GM12878 (cell line): ENCODE measurements around the gene MTMR3. TPM values are rescaled to one million over a fixed set of nuclear protein-coding genes. Genes with fewer than 3 reads are reported as not detected.

Experiments
- ATAC-seq: fragments of 200-7000 bp; cut with Tn5 transposase; 3 replicates; pipeline ENCODE4 v1.9.1; 2020; ENCODE audit warnings: mild to moderate bottlenecking, moderate library complexity
- BruUV-seq: library from RNA; stranded (reverse); fragments of 400-500 nt; replicated peaks from 2 replicates; lab custom pipeline; 2021; lab: Mats Ljungman, UMichigan
- CTCF ChIA-PET: fragments of 300-600 bp; sonication (Branson Sonifier 250); formaldehyde crosslinking; extraction: SDS; loops from one replicate; lab custom pipeline; 2021; ENCODE audit warnings: inconsistent platforms; lab: Yijun Ruan, JAX
- POLR2A ChIA-PET: fragments of 350-600 bp; formaldehyde crosslinking; extraction: SDS; loops from one replicate; lab custom pipeline; 2021; ENCODE audit warnings: inconsistent platforms; lab: Charles Lee
- RAD21 ChIA-PET: fragments of 300-600 bp; sonication (Branson Sonifier 250); formaldehyde crosslinking; loops from one replicate; lab custom pipeline; 2023; ENCODE audit warnings: antibody characterized with exemption; ENCODE audit not compliant: unreplicated experiment; lab: Charles Lee
- SMC1A ChIA-PET: fragments of 300-600 bp; sonication (Branson Sonifier 250); formaldehyde crosslinking; loops from one replicate; lab custom pipeline; 2023; ENCODE audit not compliant: unreplicated experiment, uncharacterized antibody; lab: Charles Lee
- DNase-seq: peaks from one replicate; pipeline ENCODE4 v3.0.0-alpha.2; 2011; ENCODE audit warnings: low read depth, low spot score
- FAIRE-seq: peaks from 3 replicates; lab custom pipeline; 2011; peaks lifted over from hg19 to GRCh38; lab: Jason Lieb, UNC
- H2AFZ ChIP-seq: 2 replicates; pipeline ENCODE4 v1.6.0; 2011; ENCODE audit warnings: low read depth, low read length, control low read depth; ENCODE audit not compliant: control insufficient read depth
- H3K27ac ChIP-seq: 2 replicates; pipeline ENCODE4 v1.5.1; 2011; ENCODE audit warnings: control low read depth; ENCODE audit not compliant: control insufficient read depth, insufficient read depth
- H3K27me3 ChIP-seq, 2 experiments: replicated peaks in 1 of 2; 2 replicates each; pipeline versions ENCODE4 v1.6.0 to v1.6.1; 2011; ENCODE audit warnings: low read length in 1 of 2; ENCODE audit not compliant: control insufficient read depth in 2 of 2, insufficient read depth in 2 of 2
- H3K36me3 ChIP-seq, 2 experiments: 2 replicates each; pipeline ENCODE4 v1.5.1; 2011; ENCODE audit warnings: low read length in 1 of 2; ENCODE audit not compliant: control insufficient read depth in 2 of 2, insufficient read depth in 2 of 2
- H3K4me1 ChIP-seq: 2 replicates; pipeline ENCODE4 v1.6.1; 2011; ENCODE audit warnings: mild to moderate bottlenecking, low read length, moderate library complexity, mixed read lengths; ENCODE audit not compliant: control insufficient read depth, insufficient read depth
- H3K4me2 ChIP-seq: 2 replicates; pipeline ENCODE4 v1.6.0; 2011; ENCODE audit warnings: control low read depth; ENCODE audit not compliant: control insufficient read depth, insufficient read depth
- H3K4me3 ChIP-seq: fragments of 200-600 bp; sonication (generic); 2 replicates; pipeline ENCODE4 v1.5.1; 2016
- H3K79me2 ChIP-seq: 2 replicates; pipeline ENCODE4 v1.6.0; 2011; ENCODE audit warnings: low read length; ENCODE audit not compliant: control insufficient read depth, insufficient read depth
- H3K9ac ChIP-seq: 2 replicates; pipeline ENCODE4 v1.8.0; 2011; ENCODE audit warnings: low read length, control low read depth, mixed read lengths; ENCODE audit not compliant: control insufficient read depth, insufficient read depth
- H3K9me3 ChIP-seq: replicated peaks from 3 replicates; pipeline ENCODE4 v1.5.1; 2011; ENCODE audit warnings: mild to moderate bottlenecking, low read length; ENCODE audit not compliant: control insufficient read depth, insufficient read depth
- H4K20me1 ChIP-seq: 2 replicates; pipeline ENCODE4 v1.6.0; 2011; ENCODE audit not compliant: control insufficient read depth, insufficient read depth
- CHD4 ChIP-seq: fragments of 200-600 bp; sonication (generic); IDR thresholded peaks from 2 replicates; pipeline ENCODE4 v1.6.1; 2016; ENCODE audit warnings: mild to moderate bottlenecking
- EP300 ChIP-seq, 2 experiments: fragments of 150-350 bp in 1 of 2; IDR thresholded peaks; 2 replicates each; pipeline ENCODE4 v1.6.1; 2011 to 2012; ENCODE audit warnings: low read depth in 2 of 2, low read length in 2 of 2, borderline replicate concordance in 1 of 2, improper control_type of control experiment in 1 of 2, inconsistent platforms in 1 of 2; ENCODE audit not compliant: control insufficient read depth in 1 of 2
- RAD21 ChIP-seq: IDR thresholded peaks from 2 replicates; pipeline ENCODE4 v1.6.1; 2011; ENCODE audit warnings: mild to moderate bottlenecking, low read depth, low read length, moderate library complexity; ENCODE audit not compliant: insufficient read depth
- WGBS: methylation state at CpG from one replicate; pipeline ENCODE4 v1.1.6; 2016; ENCODE audit warnings: low lambda C conversion rate; ENCODE audit not compliant: insufficient replicate concordance, insufficient coverage; ENCODE audit errors: missing lambda C conversion rate; 5-methylcytosine and 5-hydroxymethylcytosine counted together
- in situ Hi-C: fragments of 300-500 bp; cut with MboI; formaldehyde crosslinking; loops from 9 replicates; pipeline ENCODE4 v1.14.3; 2018; ENCODE audit warnings: mixed read lengths
- intact Hi-C: fragments of 100-400 bp; cut with micrococcal nuclease; formaldehyde crosslinking; loops from one replicate; pipeline ENCODE4 v1.14.2; 2022; ENCODE audit not compliant: unreplicated experiment
- polyA plus RNA-seq, 11 experiments: library from polyadenylated mRNA; depleted of rRNA in 4 of 11; unstranded in 6 of 11; stranded (reverse) in 5 of 11; fragments of >200 nt; fragmentation: Nextera tagmentation in 4 of 11; fragmentation: Illumina TruSeq in 1 of 11; extraction: Ambion mirVana in 4 of 11; extraction: Trizol in 1 of 11; gene quantifications; 1 replicate in 1 of 11; 2 replicates in 10 of 11; pipeline versions ENCODE4 v1.2.1 to v1.2.3, GENCODE V29; 2011 to 2016; ENCODE audit warnings: inconsistent platforms in 2 of 11, missing spikeins in 2 of 11, low read depth in 1 of 11
- total RNA-seq, 4 experiments: library from RNA; depleted of rRNA in 3 of 4; stranded (reverse); fragments of >200 nt in 3 of 4; fragmentation: Illumina TruSeq in 1 of 4; extraction: Trizol in 1 of 4; gene quantifications; 2 replicates each; pipeline versions ENCODE4 v1.2.1 to v1.2.3, GENCODE V29; 2013 to 2021
- TF ChIP-seq, protein P1 (sequence below): IDR thresholded peaks from 2 replicates; pipeline ENCODE4 v1.6.1; 2011; ENCODE audit warnings: low read depth, mild to moderate bottlenecking, low read length, moderate library complexity, borderline replicate concordance; ENCODE audit errors: extremely low read depth
- TF ChIP-seq, protein P2 (sequence below): fragments of 450-650 bp; IDR thresholded peaks from 2 replicates; pipeline ENCODE4 v1.6.1; 2017; ENCODE audit warnings: low read depth, mild to moderate bottlenecking, moderate library complexity
- TF ChIP-seq, protein P3 (sequence below): fragments of 450-650 bp; formaldehyde crosslinking; IDR thresholded peaks from 2 replicates; pipeline ENCODE4 v1.5.0; 2022; ENCODE audit warnings: mild to moderate bottlenecking, missing genetic modification characterization

MTMR3 gene
- total and polyA plus RNA-seq, 10 of the 15 experiments (the other 5 are each of a cell fraction or from before 2014, with no cell fraction given): 1.4 to 23.7 (median 10.6) TPM

DNA sequence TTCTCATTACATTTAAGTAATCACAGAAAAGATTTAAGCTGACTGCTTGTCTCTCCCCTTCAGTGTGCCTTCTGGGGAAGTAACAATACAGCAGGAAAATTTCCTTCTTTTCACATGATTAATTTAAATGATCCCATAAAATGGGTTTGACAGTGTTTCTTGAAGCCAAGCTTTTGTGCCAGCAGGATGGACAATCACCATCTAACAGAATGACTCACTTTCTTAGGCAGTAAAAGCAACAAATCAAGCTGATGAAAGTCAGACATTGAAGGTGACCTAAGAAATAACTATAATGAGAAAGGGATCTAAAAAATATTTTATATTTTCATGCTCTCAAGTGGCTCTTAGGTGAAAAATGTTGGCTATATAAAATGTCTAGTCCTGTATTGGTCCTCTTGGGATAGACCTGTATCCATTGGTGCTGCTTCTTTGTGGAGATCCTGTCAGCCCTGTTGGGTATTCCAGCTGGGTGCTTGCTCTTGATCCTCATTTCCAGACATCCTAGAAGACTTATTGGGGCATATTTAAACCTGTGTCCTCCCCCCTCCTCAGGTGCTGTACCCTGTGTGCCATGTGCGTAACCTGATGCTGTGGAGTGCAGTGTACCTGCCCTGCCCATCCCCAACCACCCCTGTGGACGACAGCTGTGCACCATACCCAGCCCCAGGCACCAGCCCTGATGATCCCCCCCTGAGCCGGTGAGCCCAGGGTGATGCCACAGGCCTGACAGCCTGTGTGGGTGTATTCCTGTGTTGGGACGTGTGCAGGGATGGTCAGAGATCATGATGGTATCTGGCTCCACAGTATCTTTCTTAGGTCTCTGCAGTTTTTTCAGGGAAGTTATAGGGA, 134.6 kb downstream of the MTMR3 start (continued):
- TF ChIP-seq EP300 (IDR thresholded peaks at IDR 0.05; ENCODE audit: borderline replicate concordance in 1 of 2, control insufficient read depth in 1 of 2, low read depth in 2 of 2, low read length in 2 of 2): no peak
- TF ChIP-seq RAD21: no peak
- TF ChIP-seq, protein P1, sequence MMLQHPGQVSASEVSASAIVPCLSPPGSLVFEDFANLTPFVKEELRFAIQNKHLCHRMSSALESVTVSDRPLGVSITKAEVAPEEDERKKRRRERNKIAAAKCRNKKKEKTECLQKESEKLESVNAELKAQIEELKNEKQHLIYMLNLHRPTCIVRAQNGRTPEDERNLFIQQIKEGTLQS: no peak

DNA sequence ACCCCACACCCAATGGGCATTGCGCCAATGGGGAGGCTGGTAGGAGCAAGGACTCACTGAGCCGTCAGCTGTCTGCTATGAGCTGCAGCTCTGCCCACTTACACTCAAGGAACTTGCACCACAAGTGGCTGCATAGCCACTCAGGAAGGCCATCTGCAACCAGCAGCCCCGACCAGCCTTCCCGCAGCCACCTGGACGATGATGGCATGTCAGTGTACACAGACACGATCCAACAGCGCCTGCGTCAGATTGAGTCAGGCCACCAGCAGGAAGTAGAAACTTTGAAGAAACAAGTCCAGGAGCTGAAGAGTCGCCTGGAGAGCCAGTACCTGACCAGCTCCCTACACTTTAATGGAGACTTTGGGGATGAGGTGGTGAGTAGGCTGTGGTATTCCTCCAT, 137.5 kb downstream of the MTMR3 start:
- CTCF ChIA-PET: no interaction called here
- SMC1A ChIA-PET: no interaction called here

More for the DNA sequence above, 137.5 kb downstream of the MTMR3 start:
- POLR2A ChIA-PET: no interaction called here
- DNase-seq (no peak), FAIRE-seq (no peak)
- 88% methylated on average over 9 of the region's 9 CpGs for WGBS
- H3K36me3 ChIP-seq: peaks cover 13 to 17% of the 10 kb centered on the region in 2 experiments
- RAD21 ChIA-PET: no interaction called here
- H3K9me3 ChIP-seq: no peaks in the 10 kb centered on the region
- H3K4me1 ChIP-seq: no peaks in the 10 kb centered on the region
- no peak overlapping the region for H2AFZ ChIP-seq
- BruUV-seq: no TSS peak
- intact Hi-C loops: no loop called here
- H3K4me3 ChIP-seq: no peak overlapping the region
- no peaks in the 10 kb centered on the region for H3K27me3 ChIP-seq
- H3K4me2 ChIP-seq: no peak overlapping the region
- H3K79me2 ChIP-seq: no peaks in the 10 kb centered on the region
- TF ChIP-seq, protein P2, sequence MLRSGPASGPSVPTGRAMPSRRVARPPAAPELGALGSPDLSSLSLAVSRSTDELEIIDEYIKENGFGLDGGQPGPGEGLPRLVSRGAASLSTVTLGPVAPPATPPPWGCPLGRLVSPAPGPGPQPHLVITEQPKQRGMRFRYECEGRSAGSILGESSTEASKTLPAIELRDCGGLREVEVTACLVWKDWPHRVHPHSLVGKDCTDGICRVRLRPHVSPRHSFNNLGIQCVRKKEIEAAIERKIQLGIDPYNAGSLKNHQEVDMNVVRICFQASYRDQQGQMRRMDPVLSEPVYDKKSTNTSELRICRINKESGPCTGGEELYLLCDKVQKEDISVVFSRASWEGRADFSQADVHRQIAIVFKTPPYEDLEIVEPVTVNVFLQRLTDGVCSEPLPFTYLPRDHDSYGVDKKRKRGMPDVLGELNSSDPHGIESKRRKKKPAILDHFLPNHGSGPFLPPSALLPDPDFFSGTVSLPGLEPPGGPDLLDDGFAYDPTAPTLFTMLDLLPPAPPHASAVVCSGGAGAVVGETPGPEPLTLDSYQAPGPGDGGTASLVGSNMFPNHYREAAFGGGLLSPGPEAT: no peak
- TF ChIP-seq, protein P3, sequence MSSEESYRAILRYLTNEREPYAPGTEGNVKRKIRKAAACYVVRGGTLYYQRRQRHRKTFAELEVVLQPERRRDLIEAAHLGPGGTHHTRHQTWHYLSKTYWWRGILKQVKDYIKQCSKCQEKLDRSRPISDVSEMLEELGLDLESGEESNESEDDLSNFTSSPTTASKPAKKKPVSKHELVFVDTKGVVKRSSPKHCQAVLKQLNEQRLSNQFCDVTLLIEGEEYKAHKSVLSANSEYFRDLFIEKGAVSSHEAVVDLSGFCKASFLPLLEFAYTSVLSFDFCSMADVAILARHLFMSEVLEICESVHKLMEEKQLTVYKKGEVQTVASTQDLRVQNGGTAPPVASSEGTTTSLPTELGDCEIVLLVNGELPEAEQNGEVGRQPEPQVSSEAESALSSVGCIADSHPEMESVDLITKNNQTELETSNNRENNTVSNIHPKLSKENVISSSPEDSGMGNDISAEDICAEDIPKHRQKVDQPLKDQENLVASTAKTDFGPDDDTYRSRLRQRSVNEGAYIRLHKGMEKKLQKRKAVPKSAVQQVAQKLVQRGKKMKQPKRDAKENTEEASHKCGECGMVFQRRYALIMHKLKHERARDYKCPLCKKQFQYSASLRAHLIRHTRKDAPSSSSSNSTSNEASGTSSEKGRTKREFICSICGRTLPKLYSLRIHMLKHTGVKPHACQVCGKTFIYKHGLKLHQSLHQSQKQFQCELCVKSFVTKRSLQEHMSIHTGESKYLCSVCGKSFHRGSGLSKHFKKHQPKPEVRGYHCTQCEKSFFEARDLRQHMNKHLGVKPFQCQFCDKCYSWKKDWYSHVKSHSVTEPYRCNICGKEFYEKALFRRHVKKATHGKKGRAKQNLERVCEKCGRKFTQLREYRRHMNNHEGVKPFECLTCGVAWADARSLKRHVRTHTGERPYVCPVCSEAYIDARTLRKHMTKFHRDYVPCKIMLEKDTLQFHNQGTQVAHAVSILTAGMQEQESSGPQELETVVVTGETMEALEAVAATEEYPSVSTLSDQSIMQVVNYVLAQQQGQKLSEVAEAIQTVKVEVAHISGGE (CRISPR knock-in tag): no peak
- no peak for TF ChIP-seq CHD4
- TF ChIP-seq, all 136 proteins: peak for 0
- no peaks in the 10 kb centered on the region for H4K20me1 ChIP-seq
- ATAC-seq: no peak
- no peak overlapping the region for H3K9ac ChIP-seq
- in situ Hi-C loops: no loop called here
- H3K27ac ChIP-seq: no peak overlapping the region
